HG02973 (cell line): ENCODE results near the gene ADISSP.

Experiments used
- ATAC-seq: cut with Tn5 transposase; IDR thresholded peaks from one replicate; pipeline ENCODE4 v1.9.1; 2021; ENCODE audit warnings: moderate library complexity; ENCODE audit not compliant: unreplicated experiment

ADISSP gene

GRCh38 chr20:3739054-3739925, 28.3 kb downstream of the ADISSP start:
- no peak for ATAC-seq

- ATAC-seq, result no peak
Observed at GRCh38 chr20:3738111-3739053, 29.2 kb downstream of the ADISSP start.

GRCh38 chr20:3735768-3736167, 31.8 kb downstream of the ADISSP start:
- no peak for ATAC-seq

- ATAC-seq, result no peak
Observed at GRCh38 chr20:3734111-3734843, 33.3 kb downstream of the ADISSP start.

- no peak for ATAC-seq
Observed at GRCh38 chr20:3733119-3733995, 34.2 kb downstream of the ADISSP start.

- no peak for ATAC-seq
Observed at GRCh38 chr20:3732327-3733118, 35.0 kb downstream of the ADISSP start, which contains the start of gene HSPA12B. Gene HSPA12B, plus strand, starts transcription at chr20:3732685. Its CDS starts 5,990 bp downstream, at chr20:3738675.

GRCh38 chr20:3731944-3732326, 35.6 kb downstream of the ADISSP start:
- no peak for ATAC-seq

- no peak for ATAC-seq
Observed at GRCh38 chr20:3730803-3731672, 36.5 kb downstream of the ADISSP start.

GRCh38 chr20:3729811-3730540, 37.6 kb downstream of the ADISSP start:
- no peak for ATAC-seq

- no peak for ATAC-seq
Observed at GRCh38 chr20:3729378-3729777, 38.2 kb downstream of the ADISSP start.

- no peak for ATAC-seq
Observed at GRCh38 chr20:3728876-3729275, 38.7 kb downstream of the ADISSP start.

- no peak for ATAC-seq
Observed at GRCh38 chr20:3728354-3728753, 39.2 kb downstream of the ADISSP start.

- no peak for ATAC-seq
Observed at GRCh38 chr20:3727401-3728021, 40.0 kb downstream of the ADISSP start.

GRCh38 chr20:3724356-3724755, 43.2 kb downstream of the ADISSP start:
- no peak for ATAC-seq

- no peak for ATAC-seq
Observed at GRCh38 chr20:3723284-3723683, 44.3 kb downstream of the ADISSP start.

GRCh38 chr20:3721912-3722311, 45.6 kb downstream of the ADISSP start:
- ATAC-seq, result no peak

GRCh38 chr20:3720626-3721025, 46.9 kb downstream of the ADISSP start:
- no peak for ATAC-seq
